ENCODE measurements around the gene VIPR1.

Gene VIPR1

DNA sequence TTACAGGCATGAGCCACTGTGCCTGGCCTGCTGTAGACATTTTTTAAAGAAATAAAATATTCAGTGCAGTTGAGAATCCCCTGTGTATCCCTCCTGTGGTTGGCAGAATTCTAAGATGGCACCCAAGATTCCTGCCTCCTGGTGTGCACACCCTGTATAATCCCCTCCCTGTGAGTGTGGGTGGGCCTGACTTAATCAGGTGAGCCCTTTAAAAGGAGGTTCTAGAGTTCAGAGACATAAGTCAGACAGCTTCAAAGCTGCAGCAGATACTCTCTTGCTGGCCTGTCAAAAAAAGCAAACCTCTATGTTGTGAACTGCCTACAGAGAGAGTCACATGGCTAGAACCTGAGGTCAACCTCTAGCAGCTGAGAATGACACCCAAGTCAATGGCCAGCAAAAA is 7.0 kb upstream of the VIPR1 start:
- no peak for DNase-seq

DNA sequence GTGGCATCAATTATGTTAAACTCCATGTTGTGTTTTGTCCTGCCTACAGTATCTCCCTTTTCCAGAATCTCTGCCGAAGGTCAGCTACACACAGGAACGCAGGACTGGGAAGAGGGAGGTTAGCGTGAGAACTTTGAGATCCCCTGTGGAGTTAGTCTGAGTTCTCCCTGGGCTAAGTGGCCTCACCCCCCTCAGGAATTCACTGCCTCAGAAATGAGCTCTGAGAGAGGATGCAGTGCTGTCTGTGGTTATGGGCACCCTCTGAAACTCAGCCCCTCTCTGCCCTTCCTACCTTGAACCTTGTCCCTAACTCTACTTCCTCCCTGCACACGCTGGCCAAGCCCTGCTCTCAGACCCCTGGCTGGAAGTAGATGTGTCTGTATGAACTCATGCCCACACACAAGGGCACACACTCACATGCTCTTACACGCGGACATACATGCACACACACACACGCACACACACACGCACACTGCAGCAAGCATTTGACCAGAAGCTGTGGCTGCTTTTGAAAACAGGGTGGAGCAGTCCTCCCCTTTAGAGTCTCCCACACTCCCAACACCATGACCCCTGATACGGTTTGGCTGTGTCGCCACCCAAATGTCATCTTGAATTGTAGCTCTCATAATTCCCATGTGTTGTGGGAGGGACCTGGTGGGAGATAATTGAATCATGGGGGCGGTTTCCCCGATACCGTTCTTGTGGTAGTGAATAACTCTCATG is 5.3 kb upstream of the VIPR1 start:
- no peak for DNase-seq

- DNase-seq, result no peak
Measured at GRCh38 chr3:42498034-42498433, 4.4 kb upstream of the VIPR1 start.

GRCh38 chr3:42498791-42499477 is 3.5 kb upstream of the VIPR1 start:
- DNase-seq, result no peak

DNA sequence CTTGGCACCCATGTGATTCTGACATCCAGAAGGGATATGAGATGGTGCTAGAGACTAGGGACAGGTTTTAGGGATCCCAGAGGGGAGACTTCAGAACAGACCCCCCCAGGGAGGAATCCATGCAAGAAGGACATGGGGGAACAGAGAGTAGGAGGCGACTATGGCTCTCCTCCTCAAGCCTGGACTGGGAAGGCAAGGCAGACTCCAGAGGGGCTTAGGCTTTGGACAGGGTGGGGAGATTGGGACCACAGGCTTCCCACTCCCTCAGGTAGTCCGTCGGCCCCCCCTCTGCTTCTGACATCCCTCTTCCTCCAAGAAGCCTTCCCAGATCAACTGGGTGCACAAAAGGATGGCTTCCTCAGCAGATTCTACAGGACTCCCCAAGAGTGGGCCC is 3.0 kb upstream of the VIPR1 start:
- no peak for DNase-seq

DNA sequence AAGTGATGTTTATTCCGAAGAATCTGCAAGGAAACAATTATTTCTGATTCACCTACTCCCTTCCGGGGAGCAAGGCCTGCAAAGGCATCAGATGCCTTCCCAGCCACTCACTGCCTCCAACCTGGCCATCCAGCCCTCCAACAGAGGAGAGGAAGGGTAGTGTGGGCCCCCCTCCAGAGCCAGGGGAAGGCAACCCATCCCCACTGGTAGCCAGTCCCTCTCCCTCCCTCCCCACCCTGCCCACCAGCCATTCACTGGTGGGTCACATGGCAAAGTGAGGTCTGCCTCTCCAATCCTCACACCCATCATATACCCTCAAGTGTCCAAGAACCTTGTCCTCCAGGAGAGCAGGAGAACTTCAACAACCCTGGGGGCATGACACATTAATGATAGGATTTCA is 2.4 kb upstream of the VIPR1 start:
- DNase-seq, result no peak

GRCh38 chr3:42500909-42501308 is 1.5 kb upstream of the VIPR1 start:
- DNase-seq, result no peak

DNA sequence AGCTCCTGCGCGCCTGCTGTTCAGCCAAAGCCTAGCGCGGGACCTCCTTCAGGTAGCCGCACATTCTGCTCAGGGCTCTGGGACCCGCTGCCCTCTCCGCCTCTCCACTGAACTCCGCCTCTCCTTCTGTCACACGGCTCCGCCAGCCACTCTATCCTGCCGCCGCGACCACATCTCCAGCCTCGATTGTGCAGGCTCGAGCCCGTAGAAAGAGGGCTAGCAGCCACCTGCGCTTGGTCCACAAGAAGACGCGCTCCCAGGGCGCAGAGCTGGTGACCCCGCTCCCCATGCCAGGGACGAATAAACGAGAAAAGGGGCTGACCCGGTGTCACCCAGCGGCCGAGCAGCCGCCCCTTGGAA is 1.1 kb upstream of the VIPR1 start:
- DNase-seq, result no peak

GRCh38 chr3:42501681-42502428 is 588 bp upstream of the VIPR1 start:
- DNase-seq, result peak in 1 of 2 donors; percentile 54

GRCh38 chr3:42503251-42503924 is 945 bp downstream of the VIPR1 start:
- DNase-seq, result no peak

GRCh38 chr3:42503957-42504333 is 1.5 kb downstream of the VIPR1 start:
- DNase-seq, result no peak

DNA sequence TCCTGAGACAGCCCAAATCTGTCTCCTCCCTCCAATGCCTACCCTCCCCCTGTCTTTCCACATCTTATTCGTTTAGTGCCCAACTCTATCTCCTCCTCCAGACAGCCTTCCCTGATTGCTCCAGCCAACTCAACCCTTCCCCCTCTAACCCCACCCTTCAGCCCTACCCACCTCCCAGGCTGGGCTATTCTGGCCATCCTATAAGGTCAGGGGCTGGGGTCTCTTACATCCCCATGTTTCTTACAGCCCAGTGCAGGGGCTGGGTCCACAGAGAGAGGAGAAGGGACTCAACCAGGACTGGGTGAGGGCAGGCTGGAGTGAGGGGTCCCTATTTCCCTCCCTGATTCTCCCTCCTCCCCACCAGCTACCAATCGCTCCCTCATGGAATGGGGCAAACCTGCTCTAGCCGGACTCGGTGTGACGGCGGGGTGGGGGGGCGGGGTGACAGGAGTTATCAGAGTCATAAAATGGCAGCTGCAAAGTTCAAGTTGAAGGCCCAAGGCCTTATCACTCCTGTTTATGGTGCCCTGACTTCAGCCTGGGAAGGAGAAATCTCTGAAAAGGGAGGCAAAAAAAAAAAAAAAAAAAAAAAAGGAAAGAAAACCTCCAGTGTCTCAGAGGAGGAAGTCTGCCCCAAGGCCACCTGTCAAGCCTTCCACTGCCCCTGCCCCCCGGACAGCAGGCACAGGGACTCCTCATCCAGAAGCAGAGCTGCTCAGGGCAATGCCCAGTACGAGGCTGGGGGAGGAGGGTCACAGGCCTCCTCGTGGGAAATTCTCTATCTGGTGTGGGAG is 2.1 kb downstream of the VIPR1 start:
- DNase-seq, result no peak

DNA sequence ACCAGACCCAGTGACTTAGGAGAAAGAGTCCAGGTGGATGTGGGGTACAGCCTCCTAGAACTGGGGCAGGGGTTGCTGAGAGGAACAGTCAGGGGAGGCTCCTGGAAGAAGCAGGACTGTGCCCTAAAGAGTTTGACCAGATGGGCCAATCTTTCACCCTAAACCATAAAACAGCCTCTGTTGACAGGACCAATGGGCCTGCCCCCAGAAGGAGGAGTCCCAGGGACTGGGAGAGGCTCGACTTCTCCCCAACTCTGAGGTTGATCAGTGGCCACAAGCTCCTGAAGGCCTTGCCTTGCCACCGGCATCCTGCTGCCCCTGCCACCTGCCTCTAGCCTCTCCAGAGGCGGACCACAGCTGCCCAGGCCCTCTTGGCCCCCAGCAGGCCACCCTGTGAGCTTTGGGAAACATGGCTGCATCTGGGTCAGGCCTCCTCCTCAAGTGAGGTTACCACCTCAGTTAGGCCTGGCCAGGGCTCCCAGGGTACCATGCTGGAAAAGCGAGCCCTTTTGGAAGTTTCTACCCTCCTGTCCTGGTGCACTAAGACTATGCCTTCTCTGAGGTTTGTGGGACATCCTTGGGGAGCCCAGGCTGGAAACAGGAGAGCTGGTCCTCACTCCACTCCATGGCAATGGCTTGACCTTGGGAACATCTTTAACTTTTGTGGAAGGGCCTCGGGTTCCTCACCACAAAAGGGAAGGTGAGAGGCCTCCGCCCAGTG is 2.8 kb downstream of the VIPR1 start:
- no peak for DNase-seq

DNA sequence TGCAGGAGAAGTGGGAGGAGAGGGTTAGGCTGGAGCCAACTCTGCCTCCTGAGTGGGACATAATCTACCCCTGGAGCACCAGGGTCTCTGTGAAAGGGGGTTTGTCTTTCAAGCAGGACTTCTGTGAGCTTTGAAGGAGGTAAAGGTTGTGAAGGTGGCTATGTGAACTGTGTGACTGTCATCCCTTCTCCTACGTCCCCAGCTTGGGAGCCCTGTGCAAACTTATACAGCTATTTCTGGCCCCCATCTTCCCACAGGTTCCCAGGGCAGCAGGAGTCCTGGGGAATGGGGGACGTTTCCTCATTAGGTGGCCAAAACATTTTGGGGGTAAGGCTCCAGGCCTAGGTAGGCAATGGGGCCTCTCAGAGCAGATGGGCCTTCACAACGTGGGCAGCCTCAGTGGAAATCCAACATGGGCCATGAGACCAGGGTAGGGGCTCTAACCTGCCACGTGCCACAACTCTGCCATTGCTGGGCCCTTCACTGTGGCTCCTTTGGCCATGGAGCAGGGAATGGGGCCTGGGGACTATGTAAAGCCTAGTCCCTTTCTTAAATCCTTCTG is 3.5 kb downstream of the VIPR1 start:
- no peak for DNase-seq

- DNase-seq, result no peak
Measured at GRCh38 chr3:42507252-42507651, 4.8 kb downstream of the VIPR1 start.

- peak in 1 of 2 donors; percentile 22 for DNase-seq
Measured at GRCh38 chr3:42507761-42508335, 5.4 kb downstream of the VIPR1 start.

DNA sequence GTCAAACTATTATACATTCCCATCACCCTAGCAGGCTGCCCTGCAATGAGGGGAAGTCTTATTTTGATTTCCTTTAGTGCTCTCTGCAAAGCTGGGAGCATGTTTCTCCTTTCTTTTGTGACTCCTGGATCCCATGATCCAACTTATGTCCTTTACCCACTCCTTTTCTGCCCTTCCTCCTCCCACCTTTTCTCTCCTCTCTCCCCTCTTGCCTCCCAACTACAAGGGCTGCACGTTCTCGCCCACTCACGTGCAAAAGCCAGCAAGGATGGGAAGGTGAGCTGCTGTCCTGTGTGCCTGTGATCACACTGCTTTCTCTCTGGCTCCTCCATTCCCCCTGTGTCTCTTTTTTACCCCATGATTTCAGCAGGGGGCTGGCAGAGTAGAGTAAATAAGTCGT is 6.1 kb downstream of the VIPR1 start:
- DNase-seq, result no peak

DNA sequence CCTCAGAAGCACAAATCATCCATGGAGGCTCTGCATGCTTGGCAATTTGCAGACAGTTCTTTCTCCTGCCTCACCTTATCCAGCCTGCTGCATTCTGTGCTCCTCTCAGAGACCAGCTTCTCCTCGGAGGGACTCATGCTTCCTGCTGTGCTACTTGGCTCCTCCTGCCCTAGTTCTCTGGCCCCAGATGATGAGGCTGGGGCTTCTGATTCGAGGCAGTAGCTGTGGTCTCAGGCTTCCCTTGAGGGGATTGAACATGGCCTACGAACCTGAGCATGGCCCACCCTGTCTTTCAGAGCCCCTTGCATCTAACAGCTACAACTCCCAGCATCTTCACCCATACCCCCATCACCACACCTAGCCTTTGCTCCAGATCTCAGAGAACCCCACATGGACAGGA is 6.7 kb downstream of the VIPR1 start:
- no peak for DNase-seq

DNA sequence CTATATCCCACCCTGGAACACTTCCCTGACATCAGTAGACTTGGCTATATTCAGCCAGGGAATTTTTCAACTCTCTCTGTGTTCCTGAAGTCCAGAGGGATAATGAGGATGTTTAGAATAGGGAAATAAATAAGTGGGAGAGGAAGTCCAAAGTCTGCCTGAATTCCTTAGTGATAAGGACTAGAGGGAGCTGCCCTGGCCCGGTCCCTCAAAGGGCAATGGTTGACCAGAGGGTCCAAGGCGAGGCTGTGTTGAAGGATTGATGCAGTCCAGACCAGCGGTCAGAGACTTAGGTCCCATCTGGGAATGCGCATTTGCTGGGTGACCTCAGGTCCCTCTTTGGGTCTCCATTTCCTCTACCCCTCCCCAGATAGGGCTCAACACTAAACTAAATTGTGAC is 7.9 kb downstream of the VIPR1 start:
- no peak for DNase-seq

- no peak for DNase-seq
Measured at GRCh38 chr3:42511201-42511600, 8.8 kb downstream of the VIPR1 start.

- DNase-seq, result no peak
Measured at GRCh38 chr3:42511736-42512135, 9.3 kb downstream of the VIPR1 start.

Measured in inflammatory macrophage treated with lipopolysaccharide for 1 hour (primary cell).